DOHH2 (cell line): ENCODE data around the gene GABPB2.
A peak's percentile ranks its signal among the peaks of the same experiment; 100 is the strongest.

Experiments
- H3F3A ChIP-seq: fragments of 200-600 bp; sonication (generic), shearing (Covaris generic); 2 replicates; pipeline ENCODE4 v1.6.0; 2016; ENCODE audit warnings: antibody characterized with exemption, mild to moderate bottlenecking; ENCODE audit not compliant: control insufficient read depth, insufficient read depth
- H3K27ac ChIP-seq: fragments of 200-600 bp; sonication (generic); 2 replicates; pipeline ENCODE4 v1.5.1; 2014; ENCODE audit warnings: low read depth, mild to moderate bottlenecking, low read length, moderate library complexity
- H3K27me3 ChIP-seq: fragments of 200-600 bp; sonication (generic); 2 replicates; pipeline ENCODE4 v1.6.1; 2014; ENCODE audit warnings: mild to moderate bottlenecking, low read length, mixed read lengths; ENCODE audit not compliant: control insufficient read depth
- H3K36me3 ChIP-seq: fragments of 200-600 bp; sonication (generic); 2 replicates; pipeline ENCODE4 v1.6.1; 2014; ENCODE audit warnings: mild to moderate bottlenecking, low read length, moderate library complexity, mixed read lengths; ENCODE audit not compliant: control insufficient read depth
- H3K4me1 ChIP-seq: fragments of 200-600 bp; sonication (generic); 2 replicates; pipeline ENCODE4 v1.6.1; 2014; ENCODE audit warnings: mild to moderate bottlenecking, low read length, mixed read lengths; ENCODE audit not compliant: control insufficient read depth
- H3K4me2 ChIP-seq: fragments of 200-600 bp; sonication (generic); 2 replicates; pipeline ENCODE4 v1.6.0; 2014; ENCODE audit warnings: mild to moderate bottlenecking, low read length, moderate library complexity
- H3K4me3 ChIP-seq: fragments of 200-600 bp; sonication (generic); 2 replicates; pipeline ENCODE4 v1.5.1; 2014; ENCODE audit warnings: mild to moderate bottlenecking, low read length, mixed read lengths
- H3K79me2 ChIP-seq: fragments of 200-600 bp; sonication (generic); 2 replicates; pipeline ENCODE4 v1.6.1; 2014; ENCODE audit warnings: mild to moderate bottlenecking, low read length, mixed read lengths; ENCODE audit not compliant: control insufficient read depth
- H3K9me2 ChIP-seq: fragments of 200-600 bp; sonication (generic); replicated peaks from 2 replicates; pipeline ENCODE4 v1.6.1; 2014; ENCODE audit warnings: mild to moderate bottlenecking, low read length, mixed read lengths; ENCODE audit not compliant: control insufficient read depth
- H3K9me3 ChIP-seq: fragments of 200-600 bp; sonication (generic); 2 replicates; pipeline ENCODE4 v1.6.1; 2014; ENCODE audit warnings: antibody characterized with exemption, low read length, mixed read lengths; ENCODE audit not compliant: control insufficient read depth, insufficient read depth
- H4K20me1 ChIP-seq: fragments of 200-600 bp; sonication (generic); 2 replicates; pipeline ENCODE4 v1.6.0; 2014; ENCODE audit warnings: low read depth, mild to moderate bottlenecking, antibody characterized with exemption, low read length, moderate library complexity; ENCODE audit not compliant: control insufficient read depth, insufficient read depth
- CTCF ChIP-seq: fragments of 200-600 bp; sonication (generic); IDR thresholded peaks from one replicate; pipeline ENCODE4 v1.5.1; 2014; ENCODE audit warnings: antibody characterized with exemption, mild to moderate bottlenecking, low read depth, low read length; ENCODE audit not compliant: poor library complexity, severe bottlenecking
- EZH2phosphoT487 ChIP-seq: fragments of 200-600 bp; sonication (generic); IDR thresholded peaks from 2 replicates; pipeline ENCODE4 v1.6.1; 2017; ENCODE audit warnings: borderline replicate concordance, mild to moderate bottlenecking, antibody characterized with exemption, low read length, moderate library complexity, mixed read lengths

The GABPB2 gene

GRCh38 chr1:151146072-151146411, 75.5 kb downstream of the GABPB2 start:
- peaks cover 57% of the 10 kb centered on the region for H3K4me1 ChIP-seq
- no peak overlapping the region for H3K27ac ChIP-seq
- H3K9me2 ChIP-seq = no peaks in the 10 kb centered on the region
- H3K9me3 ChIP-seq = no peaks in the 10 kb centered on the region
- no peaks in the 10 kb centered on the region for H4K20me1 ChIP-seq
- H3K27me3 ChIP-seq = no peaks in the 10 kb centered on the region
- TF ChIP-seq EZH2phosphoT487 = no peak
- TF ChIP-seq CTCF = no peak
- H3F3A ChIP-seq = 0 out of 2 replicates have a peak, but pooled peaks cover 2% of the 10 kb centered on the region
- H3K4me3 ChIP-seq = peak overlapping the region; percentile 73
- no peaks in the 10 kb centered on the region for H3K36me3 ChIP-seq
- no peaks in the 10 kb centered on the region for H3K79me2 ChIP-seq
- H3K4me2 ChIP-seq = peak overlapping the region; percentile 91

- H4K20me1 ChIP-seq = no peaks in the 10 kb centered on the region
- H3K36me3 ChIP-seq = no peaks in the 10 kb centered on the region
- no peak for TF ChIP-seq EZH2phosphoT487
- TF ChIP-seq CTCF = no peak
- H3K4me3 ChIP-seq = peak within 1 kb of the TSS; percentile 73
- no peaks in the 10 kb centered on the region for H3K27me3 ChIP-seq
- no peaks in the 10 kb centered on the region for H3K9me2 ChIP-seq
- no peaks in the 10 kb centered on the region for H3K9me3 ChIP-seq
- H3K4me1 ChIP-seq = peaks cover 57% of the 10 kb centered on the region
- H3K79me2 ChIP-seq = no peaks in the 10 kb centered on the region
- H3K4me2 ChIP-seq = peak within 1 kb of the TSS; percentile 91
- H3K27ac ChIP-seq = no peak within 1 kb of the TSS
- 0 out of 2 replicates have a peak, but pooled peaks cover 2% of the 10 kb centered on the region for H3F3A ChIP-seq
These were observed 76.0 kb downstream of the GABPB2 start, which contains the start of gene SEMA6C for GRCh38 chr1:151146412-151147131. Gene SEMA6C (minus strand): TSS chr1:151146631. CDS start chr1:151142621, 4,010 bp downstream.

GRCh38 chr1:151147132-151147503, 76.6 kb downstream of the GABPB2 start:
- Histone ChIP-seq H3K4me1 (peaks cover 51% of the 10 kb centered on the region), H3K79me2 (no peaks in the 10 kb centered on the region), H3K27me3 (no peaks in the 10 kb centered on the region), H3K9me3 (no peaks in the 10 kb centered on the region), H3F3A (0 out of 2 replicates have a peak, but pooled peaks cover 2% of the 10 kb centered on the region), H3K9me2 (no peaks in the 10 kb centered on the region), H3K4me2 (peak overlapping the region; percentile 91), H3K27ac (no peak overlapping the region), H4K20me1 (no peaks in the 10 kb centered on the region), H3K4me3 (peak overlapping the region; percentile 73), H3K36me3 (no peaks in the 10 kb centered on the region)
- TF ChIP-seq EZH2phosphoT487 (no peak), CTCF (no peak)
